Natural killer cell (primary cell): ENCODE measurements around the gene ZNF35. TPM values are rescaled to one million over a fixed set of nuclear protein-coding genes. Genes with fewer than 3 reads are reported as not detected.

Experiments used
- ATAC-seq, 3 donors: fragments of 150-1000 bp in 2 of 3; fragments of 200-7000 bp in 1 of 3; cut with Tn5 transposase; 1 replicate in 1 of 3; 2 replicates in 2 of 3; pipeline ENCODE4 v1.10.0; 2021; ENCODE audit warnings: mild to moderate bottlenecking in 2 of 3, moderate library complexity in 2 of 3
- DNase-seq, 2 donors: peaks; one replicate each; pipeline versions ENCODE4 v3.0.0 to v3.0.0-alpha.2; 2013 to 2021; ENCODE audit warnings: mixed read lengths in 1 of 2
- H3K27ac ChIP-seq: one replicate; pipeline ENCODE4 v1.5.1; 2013; ENCODE audit warnings: mild to moderate bottlenecking, low read length
- H3K27me3 ChIP-seq: one replicate; pipeline ENCODE4 v1.6.1; 2013; ENCODE audit warnings: low read length; ENCODE audit not compliant: control insufficient read depth, insufficient read depth
- H3K36me3 ChIP-seq: one replicate; pipeline ENCODE4 v1.6.1; 2013; ENCODE audit warnings: low read length; ENCODE audit not compliant: control insufficient read depth, insufficient read depth
- H3K4me1 ChIP-seq: one replicate; pipeline ENCODE4 v1.6.1; 2013; ENCODE audit warnings: low read length; ENCODE audit not compliant: control insufficient read depth, insufficient read depth
- H3K4me3 ChIP-seq: one replicate; pipeline ENCODE4 v1.5.1; 2013; ENCODE audit warnings: low read length
- H3K9me3 ChIP-seq: one replicate; pipeline ENCODE4 v1.6.1; 2013; ENCODE audit warnings: low read length; ENCODE audit not compliant: control insufficient read depth, insufficient read depth
- H3K27ac Mint-ChIP-seq, 2 donors: one replicate each; pipeline ENCODE4 v1.8.0; 2022; ENCODE audit warnings: mild to moderate bottlenecking in 2 of 2, mixed read lengths in 2 of 2, moderate library complexity in 1 of 2
- H3K27me3 Mint-ChIP-seq, 2 donors: one replicate each; pipeline ENCODE4 v1.8.0; 2022; ENCODE audit warnings: low read depth in 2 of 2, mixed read lengths in 2 of 2
- H3K36me3 Mint-ChIP-seq: one replicate; pipeline ENCODE4 v1.8.0; 2022; ENCODE audit warnings: mixed read lengths
- H3K4me1 Mint-ChIP-seq, 2 donors: one replicate each; pipeline ENCODE4 v1.8.0; 2022; ENCODE audit warnings: mixed read lengths in 2 of 2
- H3K4me3 Mint-ChIP-seq: one replicate; pipeline ENCODE4 v1.8.0; 2022; ENCODE audit warnings: mild to moderate bottlenecking, moderate library complexity, mixed read lengths
- H3K9me3 Mint-ChIP-seq, 2 donors: one replicate each; pipeline ENCODE4 v1.8.0; 2022; ENCODE audit warnings: mixed read lengths in 2 of 2
- CTCF ChIP-seq: fragments of 200-600 bp; IDR thresholded peaks from one replicate; pipeline ENCODE4 v1.8.0; 2022; ENCODE audit warnings: antibody characterized with exemption
- WGBS: methylation state at CpG from one replicate; pipeline ENCODE4 v1.1.7; 2013; ENCODE audit warnings: missing lambda C conversion rate; ENCODE audit not compliant: insufficient coverage; 5-methylcytosine and 5-hydroxymethylcytosine counted together
- intact Hi-C: fragments of 100-400 bp; cut with micrococcal nuclease; formaldehyde crosslinking; loops from one replicate; pipeline ENCODE4 v1.14.2; 2022
- total RNA-seq, 4 donors: library from RNA; stranded (reverse); fragments of 120-200 nt in 1 of 4; gene quantifications; one replicate each; pipeline versions ENCODE4 v1.2.3 to v1.2.4, GENCODE V29; 2013 to 2022

ZNF35 gene
- total RNA-seq, result 10 to 100 TPM in 2 of 3 donors, 1 to 10 TPM in 1; 8.6 to 14.5 (median 10.9) TPM
- total RNA-seq (2013), result 15.2 TPM

- peak; percentile 69 to 82 (median 80) for ATAC-seq
These were observed at the start of gene ZNF35 for GRCh38 chr3:44648564-44649229. Gene ZNF35, plus strand, starts transcription at chr3:44648732. Its CDS starts 2,336 bp downstream, at chr3:44651068.

GRCh38 chr3:44601749-44602148 is 46.8 kb upstream of the ZNF35 start:
- H3K4me3 ChIP-seq, result no peak overlapping the region
- DNase-seq (no peak), ATAC-seq (no peak)
- H3K27me3 ChIP-seq, result no peaks in the 10 kb centered on the region
- Mint-ChIP-seq H3K27ac (no peak overlapping the region), H3K27me3 (no peaks in the 10 kb centered on the region), H3K9me3 (peaks cover 2 to 5% of the 10 kb centered on the region in 2 donors), H3K36me3 (peaks cover 20% of the 10 kb centered on the region), H3K4me1 (no peaks in the 10 kb centered on the region), H3K4me3 (no peak overlapping the region)
- H3K4me1 ChIP-seq, result no peaks in the 10 kb centered on the region
- no peaks in the 10 kb centered on the region for H3K36me3 ChIP-seq
- no peak overlapping the region for H3K27ac ChIP-seq
- TF ChIP-seq CTCF, result no peak
- intact Hi-C loops, result no loop called here
- 100% methylated on average over 2 of the region's 2 CpGs for WGBS
- no peaks in the 10 kb centered on the region for H3K9me3 ChIP-seq

More at GRCh38 chr3:44648564-44649229, at the start of gene ZNF35:
- H3K27ac Mint-ChIP-seq, result peak within 1 kb of the TSS; percentile 83 to 84
- WGBS, result 2% methylated on average over 37 of the region's 37 CpGs
- peaks cover 17 to 26% of the 10 kb centered on the region in 2 donors for H3K4me1 Mint-ChIP-seq
- H3K4me1 ChIP-seq, result peaks cover 8% of the 10 kb centered on the region
- peak; percentile 34 to 43 for DNase-seq
- H3K4me3 Mint-ChIP-seq, result peak within 1 kb of the TSS; percentile 88
- H3K36me3 Mint-ChIP-seq, result peaks cover 5% of the 10 kb centered on the region
- peaks cover 0 to 2% of the 10 kb centered on the region in 2 donors for H3K9me3 Mint-ChIP-seq
- H3K27me3 Mint-ChIP-seq, result no peaks in the 10 kb centered on the region
- no peaks in the 10 kb centered on the region for H3K27me3 ChIP-seq
- peaks cover 8% of the 10 kb centered on the region for H3K9me3 ChIP-seq
- intact Hi-C loops, result loop anchor here (1.0 kb wide), 1 partner anchor 37 kb away; no protein-coding TSS in a partner anchor
- H3K4me3 ChIP-seq, result peak within 1 kb of the TSS; percentile 69
- no peak for TF ChIP-seq CTCF
- peak within 1 kb of the TSS; percentile 58 for H3K27ac ChIP-seq
- H3K36me3 ChIP-seq, result peaks cover 13% of the 10 kb centered on the region

- Histone ChIP-seq H3K36me3 (no peaks in the 10 kb centered on the region), H3K27me3 (no peaks in the 10 kb centered on the region), H3K4me1 (no peaks in the 10 kb centered on the region), H3K27ac (no peak overlapping the region), H3K4me3 (no peak overlapping the region), H3K9me3 (peaks cover 4% of the 10 kb centered on the region)
- H3K4me3 Mint-ChIP-seq, result no peak overlapping the region
- ATAC-seq (no peak), DNase-seq (no peak)
- H3K27me3 Mint-ChIP-seq, result peaks cover 0 to 4% of the 10 kb centered on the region in 2 donors
- H3K4me1 Mint-ChIP-seq, result no peaks in the 10 kb centered on the region
- intact Hi-C loops, result no loop called here
- no peaks in the 10 kb centered on the region for H3K36me3 Mint-ChIP-seq
- H3K27ac Mint-ChIP-seq, result no peak overlapping the region
- no peaks in the 10 kb centered on the region for H3K9me3 Mint-ChIP-seq
- no peak for TF ChIP-seq CTCF
These were observed 35.9 kb upstream of the ZNF35 start for GRCh38 chr3:44612678-44613077.
